Dedifferentiated amniotic fluid mesenchymal stem cell (primary cell): ENCODE measurements around the gene LAMB2.

ENCODE experiments used
- DNase-seq: peaks from one replicate; pipeline ENCODE4 v3.0.0-alpha.2; 2016; ENCODE audit errors: extremely low spot score

LAMB2 gene

GRCh38 chr3:49161808-49162530, 29.1 kb upstream of the LAMB2 start:
- DNase-seq, result no peak

- no peak for DNase-seq
Measured at GRCh38 chr3:49161197-49161596, 28.3 kb upstream of the LAMB2 start.

- no peak for DNase-seq
Measured at GRCh38 chr3:49158792-49159191, 25.9 kb upstream of the LAMB2 start.

- no peak for DNase-seq
Measured at GRCh38 chr3:49158103-49158709, 25.4 kb upstream of the LAMB2 start.

- no peak for DNase-seq
Measured at GRCh38 chr3:49157289-49157688, 24.4 kb upstream of the LAMB2 start.

GRCh38 chr3:49153349-49153912, 20.6 kb upstream of the LAMB2 start:
- no peak for DNase-seq

GRCh38 chr3:49151610-49152009, 18.8 kb upstream of the LAMB2 start:
- DNase-seq, result no peak

- DNase-seq, result no peak
Measured at GRCh38 chr3:49148159-49148558, 15.3 kb upstream of the LAMB2 start.

- no peak for DNase-seq
Measured at GRCh38 chr3:49140080-49140479, 7.2 kb upstream of the LAMB2 start.

GRCh38 chr3:49135499-49135898, 2.6 kb upstream of the LAMB2 start:
- DNase-seq, result no peak

GRCh38 chr3:49134471-49135265, 1.8 kb upstream of the LAMB2 start:
- no peak for DNase-seq

- DNase-seq, result peak; percentile 89
Measured at GRCh38 chr3:49133226-49133951, 539 bp upstream of the LAMB2 start.

- DNase-seq, result no peak
Measured at GRCh38 chr3:49132073-49132436, 795 bp downstream of the LAMB2 start.

- DNase-seq, result no peak
Measured at GRCh38 chr3:49131576-49131975, 1.3 kb downstream of the LAMB2 start.

- no peak for DNase-seq
Measured at GRCh38 chr3:49131040-49131439, 1.8 kb downstream of the LAMB2 start.

- no peak for DNase-seq
Measured at GRCh38 chr3:49124991-49125670, 7.7 kb downstream of the LAMB2 start.

- no peak for DNase-seq
Measured at GRCh38 chr3:49124203-49124602, 8.6 kb downstream of the LAMB2 start.

GRCh38 chr3:49123687-49124086, 9.2 kb downstream of the LAMB2 start:
- no peak for DNase-seq

GRCh38 chr3:49122886-49123545, 9.8 kb downstream of the LAMB2 start:
- no peak for DNase-seq

GRCh38 chr3:49122451-49122850, 10.4 kb downstream of the LAMB2 start:
- DNase-seq, result no peak

GRCh38 chr3:49122022-49122421, 10.8 kb downstream of the LAMB2 start:
- no peak for DNase-seq
